ENCODE results near the gene SLC44A1.

SLC44A1 gene

GRCh38 chr9:105216440-105217178, 27.8 kb upstream of the SLC44A1 start:
- Histone ChIP-seq H3K9me3 (ENCODE audit: insufficient read depth, low read depth, low read length) (no peaks in the 10 kb centered on the region), H3K36me3 (ENCODE audit: control insufficient read depth in 1 of 2, insufficient read depth in 2 of 2, low read length in 2 of 2) (no peaks in the 10 kb centered on the region), H4K8ac (ENCODE audit: low read depth, low read length) (no peak overlapping the region), H3K9ac (ENCODE audit: low read length) (no peak overlapping the region), H3K27ac (ENCODE audit: low read depth, low read length) (no peak overlapping the region), H3K23ac (ENCODE audit: low read length) (peak overlapping the region; percentile 23), H2AFZ (ENCODE audit: insufficient read depth, low read length, poor library complexity) (no peak overlapping the region), H3K27me3 (ENCODE audit: insufficient read depth, low read length) (no peaks in the 10 kb centered on the region), H3K18ac (ENCODE audit: low read length) (no peak overlapping the region), H2BK5ac (ENCODE audit: low read depth, low read length, poor library complexity) (no peak overlapping the region), H3K14ac (ENCODE audit: low read length) (no peak overlapping the region), H3K4me3 (ENCODE audit: low read depth, low read length) (no peak overlapping the region), H3K4me1 (ENCODE audit: control insufficient read depth in 1 of 2, insufficient read depth in 2 of 2, low read length in 2 of 2) (no peaks in the 10 kb centered on the region), H3K4ac (ENCODE audit: low read depth, low read length) (no peak overlapping the region), H3K4me2 (ENCODE audit: low read length) (no peak overlapping the region), H2BK12ac (ENCODE audit: low read length) (no peak overlapping the region), H3K79me2 (ENCODE audit: control insufficient read depth, insufficient read depth, low read length, poor library complexity) (no peaks in the 10 kb centered on the region), H2AK5ac (ENCODE audit: low read length) (no peak overlapping the region), H3K79me1 (ENCODE audit: low read length) (no peaks in the 10 kb centered on the region), H2BK120ac (ENCODE audit: insufficient read depth, low read length, poor library complexity) (no peak overlapping the region), H4K91ac (ENCODE audit: low read depth, low read length) (no peak overlapping the region), H4K12ac (ENCODE audit: low read depth, low read length) (no peak overlapping the region)
- no CpG with 5 or more reads among the region's 4 CpGs for WGBS (ENCODE audit: extremely low coverage, insufficient coverage, insufficient read length)
- DNase-seq = peak; percentile 43 to 73

GRCh38 chr9:105218673-105219072, 25.8 kb upstream of the SLC44A1 start:
- no peak overlapping the region for H3K4me3 ChIP-seq (ENCODE audit: low read depth, low read length)
- H3K4me2 ChIP-seq (ENCODE audit: low read length) = no peak overlapping the region
- no peak overlapping the region for H3K4ac ChIP-seq (ENCODE audit: low read depth, low read length)
- DNase-seq = no peak
- H2AFZ ChIP-seq (ENCODE audit: insufficient read depth, low read length, poor library complexity) = no peak overlapping the region
- no peak overlapping the region for H3K9ac ChIP-seq (ENCODE audit: low read length)
- H3K23ac ChIP-seq (ENCODE audit: low read length) = no peak overlapping the region
- no peaks in the 10 kb centered on the region for H3K9me3 ChIP-seq (ENCODE audit: insufficient read depth, low read depth, low read length)
- no peaks in the 10 kb centered on the region for H3K79me2 ChIP-seq (ENCODE audit: control insufficient read depth, insufficient read depth, low read length, poor library complexity)
- H2BK120ac ChIP-seq (ENCODE audit: insufficient read depth, low read length, poor library complexity) = no peak overlapping the region
- no peaks in the 10 kb centered on the region for H3K27me3 ChIP-seq (ENCODE audit: insufficient read depth, low read length)
- H2BK5ac ChIP-seq (ENCODE audit: low read depth, low read length, poor library complexity) = no peak overlapping the region
- H3K18ac ChIP-seq (ENCODE audit: low read length) = no peak overlapping the region
- H4K91ac ChIP-seq (ENCODE audit: low read depth, low read length) = no peak overlapping the region
- no peaks in the 10 kb centered on the region for H3K36me3 ChIP-seq (ENCODE audit: control insufficient read depth in 1 of 2, insufficient read depth in 2 of 2, low read length in 2 of 2)
- H3K14ac ChIP-seq (ENCODE audit: low read length) = no peak overlapping the region
- H3K79me1 ChIP-seq (ENCODE audit: low read length) = no peaks in the 10 kb centered on the region
- H3K4me1 ChIP-seq (ENCODE audit: control insufficient read depth in 1 of 2, insufficient read depth in 2 of 2, low read length in 2 of 2) = no peaks in the 10 kb centered on the region
- H4K8ac ChIP-seq (ENCODE audit: low read depth, low read length) = no peak overlapping the region
- no peak overlapping the region for H2AK5ac ChIP-seq (ENCODE audit: low read length)
- H3K27ac ChIP-seq (ENCODE audit: low read depth, low read length) = no peak overlapping the region
- WGBS (ENCODE audit: extremely low coverage, insufficient coverage, insufficient read length) = no CpG with 5 or more reads among the region's 5 CpGs
- H4K12ac ChIP-seq (ENCODE audit: low read depth, low read length) = no peak overlapping the region
- H2BK12ac ChIP-seq (ENCODE audit: low read length) = no peak overlapping the region

DNA sequence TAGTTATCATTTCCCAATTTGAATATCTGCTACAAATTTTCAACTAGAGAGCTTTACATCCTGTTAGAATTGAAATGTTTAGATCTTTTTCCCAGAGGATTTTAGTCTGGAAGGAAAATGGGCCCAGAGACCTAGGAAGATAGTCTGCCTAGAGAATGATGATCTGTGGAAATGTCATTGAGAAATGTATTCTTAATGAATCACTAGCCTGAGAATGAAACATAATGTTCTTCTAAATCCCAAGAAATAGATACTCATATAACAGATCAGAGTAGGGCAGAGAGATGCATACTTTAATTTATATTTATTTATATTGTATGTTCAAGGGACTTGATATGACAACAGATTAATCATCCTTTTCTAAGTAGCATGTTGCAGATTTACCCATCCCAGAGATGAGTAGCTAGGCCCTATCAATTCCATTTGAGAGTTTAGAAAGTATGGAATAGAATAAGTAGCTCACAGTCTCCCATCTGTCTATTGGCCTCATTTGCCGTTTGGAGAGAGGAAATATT, 25.1 kb upstream of the SLC44A1 start:
- no peak overlapping the region for H3K23ac ChIP-seq (ENCODE audit: low read length)
- no peak overlapping the region for H3K4me2 ChIP-seq (ENCODE audit: low read length)
- H3K27me3 ChIP-seq (ENCODE audit: insufficient read depth, low read length) = no peaks in the 10 kb centered on the region
- H3K79me2 ChIP-seq (ENCODE audit: control insufficient read depth, insufficient read depth, low read length, poor library complexity) = no peaks in the 10 kb centered on the region
- no peak overlapping the region for H2BK5ac ChIP-seq (ENCODE audit: low read depth, low read length, poor library complexity)
- no peak overlapping the region for H3K9ac ChIP-seq (ENCODE audit: low read length)
- H3K9me3 ChIP-seq (ENCODE audit: insufficient read depth, low read depth, low read length) = no peaks in the 10 kb centered on the region
- H2BK12ac ChIP-seq (ENCODE audit: low read length) = no peak overlapping the region
- no peak overlapping the region for H3K4ac ChIP-seq (ENCODE audit: low read depth, low read length)
- H4K8ac ChIP-seq (ENCODE audit: low read depth, low read length) = no peak overlapping the region
- DNase-seq = no peak
- H2AFZ ChIP-seq (ENCODE audit: insufficient read depth, low read length, poor library complexity) = no peak overlapping the region
- H4K12ac ChIP-seq (ENCODE audit: low read depth, low read length) = no peak overlapping the region
- no peak overlapping the region for H2AK5ac ChIP-seq (ENCODE audit: low read length)
- H2BK120ac ChIP-seq (ENCODE audit: insufficient read depth, low read length, poor library complexity) = no peak overlapping the region
- H3K4me1 ChIP-seq (ENCODE audit: control insufficient read depth in 1 of 2, insufficient read depth in 2 of 2, low read length in 2 of 2) = no peaks in the 10 kb centered on the region
- no peak overlapping the region for H3K4me3 ChIP-seq (ENCODE audit: low read depth, low read length)
- H3K27ac ChIP-seq (ENCODE audit: low read depth, low read length) = no peak overlapping the region
- H4K91ac ChIP-seq (ENCODE audit: low read depth, low read length) = no peak overlapping the region
- no peaks in the 10 kb centered on the region for H3K36me3 ChIP-seq (ENCODE audit: control insufficient read depth in 1 of 2, insufficient read depth in 2 of 2, low read length in 2 of 2)
- H3K14ac ChIP-seq (ENCODE audit: low read length) = no peak overlapping the region
- no peak overlapping the region for H3K18ac ChIP-seq (ENCODE audit: low read length)
- no peaks in the 10 kb centered on the region for H3K79me1 ChIP-seq (ENCODE audit: low read length)
- no CpG with 5 or more reads among the region's 1 CpG for WGBS (ENCODE audit: extremely low coverage, insufficient coverage, insufficient read length)

DNA sequence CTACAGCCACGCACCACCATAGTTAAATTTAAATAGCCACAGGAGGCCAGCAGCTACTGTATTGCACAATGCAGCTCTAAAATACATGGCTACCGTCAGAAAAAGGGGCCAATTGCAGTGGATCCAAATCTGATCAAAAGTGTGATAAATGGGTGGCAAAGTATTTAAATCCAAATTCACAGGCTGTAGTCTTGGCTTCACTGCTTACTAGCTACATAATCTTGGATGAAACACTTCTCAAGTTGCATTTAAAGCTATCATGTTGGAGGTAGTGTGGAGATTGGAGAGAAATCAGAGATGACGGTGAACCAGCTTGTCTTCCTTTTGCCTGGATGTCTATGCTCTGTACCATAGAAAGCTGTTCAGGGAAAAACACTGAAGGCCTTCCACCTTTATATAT, 24.0 kb upstream of the SLC44A1 start:
- no peak for DNase-seq
- Histone ChIP-seq H2AK5ac (ENCODE audit: low read length) (no peak overlapping the region), H2BK12ac (ENCODE audit: low read length) (no peak overlapping the region), H4K12ac (ENCODE audit: low read depth, low read length) (no peak overlapping the region), H3K4me2 (ENCODE audit: low read length) (no peak overlapping the region), H3K4me1 (ENCODE audit: control insufficient read depth in 1 of 2, insufficient read depth in 2 of 2, low read length in 2 of 2) (no peaks in the 10 kb centered on the region), H3K36me3 (ENCODE audit: control insufficient read depth in 1 of 2, insufficient read depth in 2 of 2, low read length in 2 of 2) (no peaks in the 10 kb centered on the region), H3K79me1 (ENCODE audit: low read length) (no peaks in the 10 kb centered on the region), H3K18ac (ENCODE audit: low read length) (no peak overlapping the region), H3K23ac (ENCODE audit: low read length) (no peak overlapping the region), H3K27me3 (ENCODE audit: insufficient read depth, low read length) (no peaks in the 10 kb centered on the region), H3K9me3 (ENCODE audit: insufficient read depth, low read depth, low read length) (peaks cover 3% of the 10 kb centered on the region), H3K4me3 (ENCODE audit: low read depth, low read length) (no peak overlapping the region), H3K27ac (ENCODE audit: low read depth, low read length) (no peak overlapping the region), H3K14ac (ENCODE audit: low read length) (no peak overlapping the region), H4K8ac (ENCODE audit: low read depth, low read length) (no peak overlapping the region), H4K91ac (ENCODE audit: low read depth, low read length) (no peak overlapping the region), H3K4ac (ENCODE audit: low read depth, low read length) (no peak overlapping the region), H2BK5ac (ENCODE audit: low read depth, low read length, poor library complexity) (no peak overlapping the region), H3K79me2 (ENCODE audit: control insufficient read depth, insufficient read depth, low read length, poor library complexity) (no peaks in the 10 kb centered on the region), H3K9ac (ENCODE audit: low read length) (no peak overlapping the region), H2AFZ (ENCODE audit: insufficient read depth, low read length, poor library complexity) (no peak overlapping the region), H2BK120ac (ENCODE audit: insufficient read depth, low read length, poor library complexity) (no peak overlapping the region)
- WGBS (ENCODE audit: extremely low coverage, insufficient coverage, insufficient read length) = no CpG with 5 or more reads among the region's 3 CpGs
